ENCODE measurements around the gene NPC1L1. TPM values are rescaled to one million over a fixed set of nuclear protein-coding genes. Genes with fewer than 3 reads are reported as not detected.

Gene NPC1L1
- polyA plus RNA-seq, 3 donors: 0.04 TPM; not detected in 2

DNA sequence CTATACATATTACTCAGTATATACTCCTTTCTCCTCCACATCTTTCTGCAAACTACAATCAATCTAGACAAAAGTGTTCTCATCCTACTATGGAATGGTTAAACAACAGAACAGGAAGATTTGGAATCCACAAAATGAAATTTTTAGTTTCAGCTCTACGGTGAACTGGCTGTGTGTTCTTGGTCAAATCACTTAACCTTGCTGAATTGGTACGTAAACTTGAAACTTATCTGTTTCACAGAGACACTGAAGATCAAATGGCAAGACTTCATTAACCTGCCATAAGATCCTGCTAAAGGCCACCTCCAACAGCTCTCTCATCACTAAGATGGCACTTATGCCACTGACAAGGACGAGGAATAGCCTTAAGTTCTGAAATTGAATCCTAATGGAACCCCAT is 52.2 kb downstream of the NPC1L1 start:
- Histone ChIP-seq H3K4me2 (replicated peaks; ENCODE audit: extremely low read depth, low read length, poor library complexity, severe bottlenecking) (peak overlapping the region; percentile 89), H3K9ac (ENCODE audit: insufficient read depth, low read length, poor library complexity, severe bottlenecking) (no peak overlapping the region), H4K20me1 (ENCODE audit: insufficient read depth, low read length) (peaks cover 4% of the 10 kb centered on the region), H3K9me3 (replicated peaks in 1 of 2; ENCODE audit: control insufficient read depth in 1 of 2, insufficient read depth in 1 of 2, low read length in 2 of 2) (peaks cover 0 to under 1% of the 10 kb centered on the region in 2 donors), H3K79me2 (ENCODE audit: insufficient read depth, low read length) (peaks cover 55% of the 10 kb centered on the region), H3K4me3 (replicated peaks in 1 of 3; ENCODE audit: low read depth in 2 of 3, low read length in 3 of 3) (peak overlapping the region in 1 of 3 experiments; percentile 80), H3K36me3 (replicated peaks in 1 of 2; ENCODE audit: control insufficient read depth in 1 of 2, insufficient read depth in 2 of 2, low read length in 2 of 2) (peaks cover 9 to 16% of the 10 kb centered on the region in 2 donors), H2AFZ (ENCODE audit: insufficient read depth, low read depth, low read length, poor library complexity, severe bottlenecking) (no peak overlapping the region), H3K27ac (ENCODE audit: low read depth in 1 of 2, low read length in 2 of 2) (no peak overlapping the region), H3K4me1 (ENCODE audit: control insufficient read depth in 1 of 2, insufficient read depth in 2 of 2, low read length in 2 of 2) (peaks cover 13 to 21% of the 10 kb centered on the region in 2 donors), H3K27me3 (ENCODE audit: control insufficient read depth in 2 of 2, insufficient read depth in 2 of 2, low read length in 2 of 2) (no peaks in the 10 kb centered on the region)
- Mint-ChIP-seq H3K4me3 (no peak overlapping the region), H3K36me3 (peaks cover 17 to 23% of the 10 kb centered on the region in 2 donors), H3K27ac (no peak overlapping the region), H3K27me3 (ENCODE audit: low read depth in 3 of 3) (peaks cover 0 to 2% (median 1%) of the 10 kb centered on the region in 3 donors), H3K9me3 (peaks cover 0 to 4% (median under 1%) of the 10 kb centered on the region in 7 donors), H3K4me1 (peaks cover 46% of the 10 kb centered on the region)
- 100% methylated on average over 3 of the region's 3 CpGs for WGBS (ENCODE audit: insufficient coverage)
- intact Hi-C loops (cut with micrococcal nuclease): no loop called here
- DNase-seq: no peak
- TF ChIP-seq, protein P1, sequence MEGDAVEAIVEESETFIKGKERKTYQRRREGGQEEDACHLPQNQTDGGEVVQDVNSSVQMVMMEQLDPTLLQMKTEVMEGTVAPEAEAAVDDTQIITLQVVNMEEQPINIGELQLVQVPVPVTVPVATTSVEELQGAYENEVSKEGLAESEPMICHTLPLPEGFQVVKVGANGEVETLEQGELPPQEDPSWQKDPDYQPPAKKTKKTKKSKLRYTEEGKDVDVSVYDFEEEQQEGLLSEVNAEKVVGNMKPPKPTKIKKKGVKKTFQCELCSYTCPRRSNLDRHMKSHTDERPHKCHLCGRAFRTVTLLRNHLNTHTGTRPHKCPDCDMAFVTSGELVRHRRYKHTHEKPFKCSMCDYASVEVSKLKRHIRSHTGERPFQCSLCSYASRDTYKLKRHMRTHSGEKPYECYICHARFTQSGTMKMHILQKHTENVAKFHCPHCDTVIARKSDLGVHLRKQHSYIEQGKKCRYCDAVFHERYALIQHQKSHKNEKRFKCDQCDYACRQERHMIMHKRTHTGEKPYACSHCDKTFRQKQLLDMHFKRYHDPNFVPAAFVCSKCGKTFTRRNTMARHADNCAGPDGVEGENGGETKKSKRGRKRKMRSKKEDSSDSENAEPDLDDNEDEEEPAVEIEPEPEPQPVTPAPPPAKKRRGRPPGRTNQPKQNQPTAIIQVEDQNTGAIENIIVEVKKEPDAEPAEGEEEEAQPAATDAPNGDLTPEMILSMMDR (IDR thresholded peaks at IDR 0.05): no peak

DNA sequence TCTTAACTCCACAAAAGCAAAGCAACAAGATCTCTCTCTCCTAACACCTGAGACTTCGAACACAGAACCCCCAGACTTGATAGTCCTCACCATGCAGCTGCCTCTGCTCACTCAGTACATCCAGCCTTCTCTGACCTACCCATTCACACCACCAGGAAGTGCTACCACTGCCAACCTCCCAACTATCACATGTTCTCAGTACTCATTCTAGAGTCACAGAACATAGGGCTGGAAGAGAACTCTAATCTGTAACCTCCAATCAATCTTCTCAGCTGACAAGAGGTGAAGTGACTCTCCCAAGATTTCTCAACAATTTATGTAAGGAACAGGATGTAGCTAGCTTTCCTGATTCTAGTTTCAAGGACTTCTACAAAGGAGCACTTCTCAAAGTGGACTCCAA is 54.4 kb downstream of the NPC1L1 start:
- Histone ChIP-seq H3K27ac (ENCODE audit: low read depth in 1 of 2, low read length in 2 of 2) (no peak overlapping the region), H3K9me3 (replicated peaks in 1 of 2; ENCODE audit: control insufficient read depth in 1 of 2, insufficient read depth in 1 of 2, low read length in 2 of 2) (peaks cover 0 to 11% of the 10 kb centered on the region in 2 donors), H3K9ac (ENCODE audit: insufficient read depth, low read length, poor library complexity, severe bottlenecking) (no peak overlapping the region), H3K27me3 (ENCODE audit: control insufficient read depth in 2 of 2, insufficient read depth in 2 of 2, low read length in 2 of 2) (no peaks in the 10 kb centered on the region), H2AFZ (ENCODE audit: insufficient read depth, low read depth, low read length, poor library complexity, severe bottlenecking) (no peak overlapping the region), H3K36me3 (replicated peaks in 1 of 2; ENCODE audit: control insufficient read depth in 1 of 2, insufficient read depth in 2 of 2, low read length in 2 of 2) (peaks cover 31 to 39% of the 10 kb centered on the region in 2 donors), H3K4me2 (replicated peaks; ENCODE audit: extremely low read depth, low read length, poor library complexity, severe bottlenecking) (no peak overlapping the region), H3K79me2 (ENCODE audit: insufficient read depth, low read length) (peaks cover 61% of the 10 kb centered on the region), H4K20me1 (ENCODE audit: insufficient read depth, low read length) (peaks cover 4% of the 10 kb centered on the region), H3K4me1 (ENCODE audit: control insufficient read depth in 1 of 2, insufficient read depth in 2 of 2, low read length in 2 of 2) (peaks cover 13 to 21% of the 10 kb centered on the region in 2 donors), H3K4me3 (replicated peaks in 1 of 3; ENCODE audit: low read depth in 2 of 3, low read length in 3 of 3) (no peak overlapping the region)
- H3K36me3 Mint-ChIP-seq: peaks cover 38 to 45% of the 10 kb centered on the region in 2 donors
- TF ChIP-seq, protein P1 (IDR thresholded peaks at IDR 0.05): no peak
- H3K9me3 Mint-ChIP-seq: peaks cover 11 to 21% (median 14%) of the 10 kb centered on the region in 7 donors
- WGBS (ENCODE audit: insufficient coverage): 95% methylated on average over 1 of the region's 1 CpG
- no peak overlapping the region for H3K4me3 Mint-ChIP-seq
- intact Hi-C loops (cut with micrococcal nuclease): no loop called here
- DNase-seq: no peak
- peak overlapping the region in 1 of 7 donors; percentile 5 for H3K27ac Mint-ChIP-seq
- peaks cover 0 to 2% (median 1%) of the 10 kb centered on the region in 3 donors for H3K27me3 Mint-ChIP-seq (ENCODE audit: low read depth in 3 of 3)
- peaks cover 46% of the 10 kb centered on the region for H3K4me1 Mint-ChIP-seq

Data from CD14-positive monocyte (primary cell).